HCT116 (cell line): ENCODE measurements around the gene SIAE.

ENCODE experiments used
- ATF3 ChIP-seq: IDR thresholded peaks from 2 replicates; pipeline ENCODE4 v1.6.1; 2012
- CTCF ChIP-seq, 3 experiments: fragments of 200-600 bp in 1 of 3; sonication (generic) in 1 of 3; IDR thresholded peaks in 2 of 3; conservative IDR thresholded peaks in 1 of 3; 2 replicates each; pipeline ENCODE4 v1.5.1; 2012 to 2017; ENCODE audit warnings: low read depth in 2 of 3, low read length in 2 of 3, antibody characterized with exemption in 1 of 3, borderline replicate concordance in 1 of 3, control low read depth in 1 of 3, mild to moderate bottlenecking in 1 of 3, mixed read lengths in 1 of 3, mixed run types in 1 of 3, moderate library complexity in 1 of 3; ENCODE audit not compliant: insufficient read depth in 1 of 3
- EZH2 ChIP-seq: fragments of 200-600 bp; sonication (generic); IDR thresholded peaks from 2 replicates; pipeline ENCODE4 v1.6.1; 2017; ENCODE audit warnings: antibody characterized with exemption, mixed run types
- EZH2phosphoT487 ChIP-seq: fragments of 200-600 bp; IDR thresholded peaks from 2 replicates; pipeline ENCODE4 v1.6.1; 2018; ENCODE audit warnings: antibody characterized with exemption, borderline replicate concordance
- POLR2AphosphoS5 ChIP-seq: IDR thresholded peaks from 2 replicates; pipeline ENCODE4 v1.6.1; 2011; ENCODE audit warnings: mild to moderate bottlenecking, low read depth, low read length, moderate library complexity
- RAD21 ChIP-seq: IDR thresholded peaks from 2 replicates; pipeline ENCODE4 v1.6.1; 2012; ENCODE audit warnings: low read depth, mild to moderate bottlenecking
- SIN3A ChIP-seq: IDR thresholded peaks from 2 replicates; pipeline ENCODE4 v1.6.1; 2012; ENCODE audit warnings: low read depth
- ZFX ChIP-seq: fragments of 450-650 bp; IDR thresholded peaks from 2 replicates; pipeline ENCODE4 v1.6.1; 2017

GRCh38 chr11:124602193-124602592 is 71.3 kb downstream of the SIAE start:
- TF ChIP-seq RAD21 (no peak), CTCF (IDR thresholded peaks at IDR 0.05 in 2 of 3, conservative IDR thresholded peaks at IDR 0.05 in 1 of 3; ENCODE audit: borderline replicate concordance in 1 of 3, insufficient read depth in 1 of 3, low read depth in 2 of 3, low read length in 2 of 3) (no peak), ATF3 (no peak), POLR2AphosphoS5 (no peak), ZFX (no peak), EZH2phosphoT487 (no peak), SIN3A (no peak), EZH2 (no peak)
